ENCODE data around the gene NHP2.
"Not testable (repeated sequence)": the region's sequence is repeated elsewhere in the genome, so short reads cannot be mapped to it uniquely, and the experiment has no call there.

The NHP2 gene

GRCh38 chr5:178153530-178154340 is at the start of gene NHP2:
Gene NHP2, minus strand, starts transcription at chr5:178153885. Its CDS starts 68 bp downstream, at chr5:178153817.
- ATAC-seq: peak; percentile 98

DNA sequence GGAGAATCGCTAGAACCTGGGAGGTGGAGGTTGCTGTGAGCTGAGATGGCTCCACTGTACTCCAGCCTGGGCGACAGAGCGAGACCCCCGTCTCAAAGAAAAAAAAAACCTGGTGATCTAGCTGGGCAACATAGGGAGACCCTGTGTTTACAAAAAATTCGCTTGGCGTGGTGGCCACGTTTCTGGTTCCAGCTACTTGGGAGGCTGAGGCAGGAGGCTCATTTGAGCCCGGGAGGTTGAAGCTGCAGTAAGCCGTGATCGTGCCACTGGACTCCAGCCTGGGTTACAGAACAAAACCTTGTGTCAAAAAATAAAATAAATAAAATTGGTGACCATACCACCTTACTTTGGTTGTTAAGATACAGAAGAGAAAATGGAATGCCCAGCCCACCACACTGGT is 48.9 kb upstream of the NHP2 start:
- ATAC-seq: no peak

DNA sequence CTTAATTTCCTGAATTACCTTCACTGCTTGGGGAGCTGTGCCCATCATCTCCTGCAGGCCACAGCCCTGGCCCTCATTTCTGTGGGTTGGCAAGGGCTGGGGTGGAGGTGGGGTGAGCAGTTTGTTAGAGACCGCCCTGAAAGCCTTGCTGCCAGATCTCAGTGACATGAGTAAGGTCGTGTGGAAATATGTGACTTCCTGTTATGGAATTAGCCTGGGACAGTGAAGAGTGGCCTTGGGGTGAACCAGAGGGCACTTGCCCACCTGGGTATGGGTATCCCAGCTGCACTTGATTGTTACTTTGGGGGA is 48.2 kb upstream of the NHP2 start:
- ATAC-seq: no peak

DNA sequence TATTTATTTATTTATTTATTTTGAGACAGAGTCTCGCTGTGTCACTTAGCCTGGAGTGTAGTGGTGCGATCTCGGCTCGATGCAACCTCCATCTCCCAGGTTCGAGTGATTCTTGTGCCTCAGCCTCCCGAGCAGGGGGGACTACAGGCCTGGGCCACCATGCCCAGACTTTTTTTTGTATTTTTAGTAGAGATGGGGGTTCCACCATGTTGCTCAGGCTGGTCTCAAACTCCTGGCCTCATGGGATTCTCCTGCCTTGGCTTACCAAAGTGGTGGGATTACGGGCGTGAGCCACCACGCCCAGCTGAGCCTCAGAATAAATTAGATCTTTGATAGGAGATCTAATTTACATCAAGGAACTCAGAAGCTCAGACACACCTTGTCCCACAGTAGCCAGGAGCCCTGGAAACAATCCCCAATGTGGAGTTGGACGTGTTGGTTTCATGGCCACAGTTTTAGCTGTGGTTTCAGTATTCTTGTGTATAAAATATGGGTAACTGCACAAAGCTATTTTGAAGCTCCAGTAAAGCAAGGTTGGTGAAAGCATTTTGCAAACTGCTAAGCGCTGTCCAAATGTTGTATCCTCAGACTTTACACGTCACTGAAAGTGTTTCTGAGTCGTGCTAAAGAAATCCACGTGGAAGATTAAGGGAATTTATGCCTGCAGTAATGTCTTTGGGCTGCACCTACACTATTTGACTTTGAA is 47.7 kb upstream of the NHP2 start:
- ATAC-seq: no peak

DNA sequence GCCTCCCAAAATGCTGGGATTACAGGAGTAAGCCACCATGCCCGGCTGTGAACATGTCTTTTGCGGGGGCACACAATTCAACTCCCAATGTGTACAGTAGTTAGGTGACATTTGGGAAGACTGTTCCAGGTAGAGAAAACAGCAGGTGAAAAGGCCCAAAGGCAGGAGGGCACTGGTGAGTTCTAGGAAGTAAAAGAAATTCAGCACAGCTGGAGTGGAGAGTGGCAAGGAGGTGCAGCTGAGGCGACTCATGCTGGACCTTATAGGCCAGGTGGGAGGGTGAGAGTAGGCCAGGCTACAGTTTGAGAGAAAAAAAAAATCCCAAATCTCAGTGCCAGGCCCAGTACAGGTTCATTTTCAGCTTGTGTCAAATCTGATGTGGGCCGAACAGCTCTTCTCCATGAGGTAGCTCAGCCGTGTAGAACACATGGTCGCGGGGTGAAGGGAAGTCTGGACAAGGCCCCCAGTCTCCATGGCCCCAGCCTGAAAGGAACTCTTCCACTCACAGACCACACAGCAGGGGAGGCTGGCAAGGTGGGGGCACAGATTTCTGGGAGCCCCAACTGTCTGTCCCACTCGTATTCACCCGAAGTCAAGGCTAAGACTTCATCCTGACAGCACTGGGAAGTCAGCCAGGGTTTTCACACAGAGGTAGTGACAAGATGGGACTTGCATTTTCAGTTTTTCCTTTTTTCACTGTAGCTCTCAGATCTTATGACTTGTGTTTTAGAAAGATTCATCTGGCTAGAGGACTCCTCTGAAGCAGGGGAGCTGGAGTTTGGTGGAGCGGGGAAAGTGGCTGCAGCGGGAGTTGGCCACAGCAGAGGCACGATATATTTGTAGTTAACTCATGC is 46.1 kb upstream of the NHP2 start:
- ATAC-seq: no peak

DNA sequence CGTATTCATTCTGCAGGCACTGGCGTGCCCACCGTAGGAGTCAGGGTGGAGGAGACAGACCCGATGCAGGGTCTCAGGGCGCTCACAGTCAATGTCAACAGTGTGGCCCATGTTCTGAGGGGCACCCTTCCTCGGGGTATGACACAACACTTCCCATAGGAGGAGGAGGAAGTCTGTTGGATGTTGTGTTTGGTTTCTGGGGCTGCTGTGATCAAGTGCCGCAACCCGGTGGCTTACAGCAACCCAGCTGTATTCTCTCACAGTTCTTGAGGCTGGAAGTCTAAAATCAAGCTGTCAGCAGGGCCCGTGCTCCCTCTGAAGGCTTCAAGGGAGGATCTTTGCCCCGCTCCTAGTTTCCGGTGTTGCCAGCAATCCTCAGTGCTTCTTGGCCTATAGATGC is 45.0 kb upstream of the NHP2 start:
- ATAC-seq: no peak

- ATAC-seq: not testable (repeated sequence)
Observed at GRCh38 chr5:178198151-178198550, 44.5 kb upstream of the NHP2 start.

- no peak for ATAC-seq
Observed at GRCh38 chr5:178196986-178197385, 43.3 kb upstream of the NHP2 start.

GRCh38 chr5:178196281-178196812 is 42.7 kb upstream of the NHP2 start:
- ATAC-seq: no peak

DNA sequence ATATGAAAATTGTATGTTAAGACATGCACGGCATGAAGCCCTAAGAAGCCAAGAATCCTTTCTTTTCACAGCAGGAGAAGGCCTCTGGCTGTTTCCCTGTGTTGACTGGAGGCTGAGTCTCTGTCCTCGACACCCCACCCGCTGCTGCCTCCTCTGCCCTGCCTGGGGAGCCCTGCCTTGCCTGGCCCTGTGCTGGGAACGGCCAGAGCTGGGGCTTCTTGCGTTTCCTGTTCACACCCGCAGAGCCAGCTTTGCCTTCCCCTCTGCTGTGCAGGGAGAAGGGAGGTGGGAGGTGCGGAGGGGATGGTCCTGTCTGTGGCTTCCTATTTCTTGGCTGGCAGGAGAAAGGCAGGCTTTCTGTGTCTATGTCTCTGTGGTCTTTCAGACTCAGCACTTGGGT is 40.3 kb upstream of the NHP2 start:
- ATAC-seq: no peak

GRCh38 chr5:178193251-178193809 is 39.6 kb upstream of the NHP2 start:
- ATAC-seq: no peak

- ATAC-seq: no peak
Observed at GRCh38 chr5:178192787-178193186, 39.1 kb upstream of the NHP2 start.

DNA sequence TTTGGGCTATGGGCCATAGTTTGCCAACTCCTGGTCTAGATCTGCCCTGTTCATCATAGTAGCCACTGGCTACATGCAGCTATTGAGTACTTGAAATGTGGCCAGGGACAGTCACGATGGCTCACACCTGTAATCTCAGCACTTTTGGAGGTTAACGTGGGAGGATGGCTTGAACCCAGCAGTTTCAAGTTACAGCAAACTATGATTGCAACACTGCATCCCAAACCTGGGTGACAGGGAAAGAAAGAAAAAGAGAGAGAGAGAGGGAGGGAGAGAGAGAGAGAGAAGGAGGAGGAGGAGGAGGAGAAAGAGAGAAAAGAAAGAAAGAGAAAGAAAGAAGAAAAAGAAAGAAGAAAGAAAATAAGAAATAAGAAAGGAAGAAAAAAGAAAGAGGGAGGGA is 38.6 kb upstream of the NHP2 start:
- no peak for ATAC-seq

GRCh38 chr5:178191661-178192060 is 38.0 kb upstream of the NHP2 start:
- ATAC-seq: no peak

DNA sequence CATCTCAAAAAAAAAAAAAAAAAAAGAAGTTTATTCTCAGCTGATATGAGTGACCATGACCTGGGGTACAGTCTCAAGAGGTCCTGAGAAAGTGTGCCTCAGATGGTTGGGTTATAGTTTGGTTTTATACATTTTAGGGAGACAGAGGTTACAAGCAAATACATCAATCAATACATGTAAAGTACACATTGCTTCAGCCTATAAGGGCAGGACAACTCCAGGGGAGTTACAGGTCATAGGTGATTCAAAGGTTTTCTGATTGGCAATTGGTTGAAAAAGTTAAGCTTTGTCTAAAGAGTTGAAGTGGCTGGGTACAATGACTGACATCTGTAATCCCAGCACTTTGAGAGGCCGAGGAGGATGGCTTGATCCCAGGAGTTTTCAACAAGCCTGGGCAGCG is 35.7 kb upstream of the NHP2 start:
- no peak for ATAC-seq

GRCh38 chr5:178187014-178187413 is 33.3 kb upstream of the NHP2 start, which contains the start of gene GMCL2:
Gene GMCL2, minus strand, starts transcription at chr5:178187371. Its CDS starts 72 bp downstream, at chr5:178187299.
- ATAC-seq: no peak

DNA sequence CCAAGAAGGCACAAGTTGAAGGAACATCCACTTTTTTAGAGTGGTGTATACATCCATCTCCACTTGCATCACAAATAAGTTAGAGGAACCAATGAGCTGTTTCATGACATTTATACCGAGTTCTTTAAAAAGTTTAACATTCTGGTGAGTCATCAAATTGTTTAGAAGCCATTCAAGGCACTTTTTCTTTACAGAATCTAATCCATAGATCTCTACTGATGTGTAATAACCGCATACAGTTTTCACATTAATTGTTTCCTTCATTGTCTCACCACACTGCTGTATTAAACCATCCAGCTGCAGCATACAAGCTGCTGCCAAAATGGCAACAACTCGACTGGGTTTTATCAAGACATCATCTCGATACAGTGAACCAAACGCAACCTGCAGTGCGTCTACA is 32.7 kb upstream of the NHP2 start:
- peak in 1 of 2 donors; percentile 60 for ATAC-seq

DNA sequence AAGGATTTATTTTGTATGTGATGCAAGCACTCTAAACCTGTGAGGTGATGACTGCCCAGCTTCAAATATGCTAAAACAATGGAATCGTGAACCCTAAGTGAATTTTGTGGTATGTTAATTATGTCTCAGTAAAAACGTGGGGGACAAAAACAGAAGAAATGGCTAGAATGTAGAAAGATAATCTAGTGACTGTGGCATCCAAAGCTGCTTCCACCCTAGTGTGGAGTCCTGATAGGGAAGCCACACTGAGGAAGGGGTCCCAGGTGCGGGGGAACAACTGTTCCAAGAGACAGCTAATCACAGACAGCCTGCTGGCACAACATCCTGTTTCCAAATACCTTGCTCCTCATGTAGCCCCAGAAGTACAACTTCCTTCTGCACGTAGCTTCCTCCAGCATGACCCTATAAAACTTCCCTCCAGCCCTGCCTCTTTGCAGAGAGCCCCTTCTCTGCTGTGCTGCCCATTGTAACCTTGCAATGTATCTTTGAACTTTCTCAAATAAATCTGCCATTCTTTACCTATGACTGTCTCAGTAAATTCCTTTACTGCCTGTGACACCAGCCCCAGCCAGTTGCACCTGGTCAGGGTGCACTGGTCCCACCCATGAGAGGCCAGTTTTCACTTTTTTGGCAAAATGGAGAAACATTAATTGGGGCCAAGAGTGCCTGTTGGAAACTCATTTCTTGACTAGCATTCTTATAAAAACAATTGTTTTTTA is 28.6 kb upstream of the NHP2 start:
- no peak for ATAC-seq

DNA sequence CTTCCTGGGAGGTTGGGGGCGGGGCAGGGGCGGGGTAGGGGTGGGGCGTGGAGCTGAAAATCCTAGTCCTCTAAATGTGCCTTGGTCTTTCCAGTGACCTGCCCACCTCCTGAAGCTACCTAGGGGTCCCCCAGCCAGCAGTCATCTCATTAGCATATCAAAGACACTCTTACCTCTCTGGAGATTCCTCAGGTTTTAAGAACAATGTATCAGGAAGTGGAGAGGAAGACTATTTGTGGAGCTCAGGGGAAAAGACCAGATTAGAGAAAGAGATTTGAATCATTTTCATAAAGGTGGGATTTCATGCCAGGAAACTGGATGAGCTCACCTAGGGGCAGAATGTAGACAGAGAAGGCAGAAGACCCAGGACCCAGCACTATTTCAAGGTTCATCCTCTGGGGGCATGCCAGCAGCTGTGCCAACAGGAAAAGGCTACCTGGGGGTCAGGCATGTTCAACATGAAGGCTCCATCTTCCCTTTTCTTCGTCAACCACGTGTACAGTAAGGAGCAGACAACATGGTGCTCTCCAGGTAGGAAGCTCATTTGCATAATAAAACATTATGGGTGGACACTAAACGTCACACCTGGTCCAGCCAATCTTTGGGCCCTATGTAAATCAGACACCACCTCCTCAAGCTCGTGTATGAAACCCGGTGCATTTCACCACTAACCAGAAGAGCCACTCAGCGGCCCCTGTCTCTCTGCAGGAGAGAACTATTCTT is 26.6 kb upstream of the NHP2 start:
- no peak for ATAC-seq

DNA sequence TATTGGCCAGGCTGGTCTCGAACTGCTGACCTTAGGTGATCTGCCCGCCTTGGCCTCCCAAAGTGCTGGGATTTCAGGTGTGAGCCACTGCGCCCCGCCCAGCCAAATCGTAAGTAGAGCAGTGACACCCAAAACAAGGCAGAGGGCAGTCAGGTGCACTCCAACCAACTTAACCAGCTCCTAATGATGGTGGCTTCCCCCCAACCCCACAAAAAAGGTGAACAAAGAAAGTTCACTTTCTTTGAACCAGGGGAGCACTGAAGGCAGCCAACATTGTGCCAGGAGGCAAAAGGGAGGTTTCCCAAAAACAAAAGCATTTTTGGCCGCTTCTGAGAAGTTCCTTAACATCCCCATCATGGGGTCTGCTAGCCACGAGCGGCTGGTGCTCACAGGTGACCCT is 23.9 kb upstream of the NHP2 start:
- no peak for ATAC-seq

DNA sequence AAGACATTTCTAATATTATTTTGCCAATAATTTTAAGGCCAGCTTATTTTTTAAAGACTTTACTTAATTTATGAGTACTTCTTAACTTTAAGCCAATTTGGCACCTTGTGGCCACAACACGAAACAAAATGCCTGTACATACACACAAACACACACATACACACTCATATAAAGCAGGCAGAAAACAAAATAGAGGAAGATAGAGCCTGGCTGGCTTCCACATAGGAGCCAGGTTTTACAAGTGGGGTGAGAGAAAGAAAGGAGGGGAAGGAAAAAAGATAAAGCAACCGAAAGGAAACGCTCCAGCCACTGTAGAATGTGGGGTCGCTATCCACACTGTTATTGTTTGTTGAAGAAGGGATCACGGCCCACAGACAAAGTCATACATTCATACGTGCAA is 23.1 kb upstream of the NHP2 start:
- no peak for ATAC-seq

All from activated CD4-positive, CD25-positive, alpha-beta regulatory T cell treated with anti-CD3 and anti-CD28 coated beads, Interleukin-2, amount 50 U/mL, for 24 hours (primary cell).